A549 (cell line): Measurements from ENCODE around the gene OAS3. TPM values are rescaled to one million over a fixed set of nuclear protein-coding genes. Genes with fewer than 3 reads are reported as not detected.
A peak's percentile ranks its signal among the peaks of the same experiment; 100 is the strongest.

Experiments
- ATAC-seq, 2 experiments: fragments of 200-7000 bp in 1 of 2; fragments of >200 bp in 1 of 2; cut with Nextera tagmentation in 1 of 2; cut with Tn5 transposase in 1 of 2; 3 replicates each; pipeline versions ENCODE4 v1.8.0 to v1.9.1; 2018 to 2020; ENCODE audit warnings: mild to moderate bottlenecking in 1 of 2, moderate library complexity in 1 of 2
- CTCF ChIA-PET: fragments of 300-600 bp; sonication (Branson Sonifier 250); formaldehyde crosslinking; extraction: SDS; loops from one replicate; lab custom pipeline; 2021; ENCODE audit warnings: antibody characterized with exemption, inconsistent platforms; lab: Yijun Ruan, JAX
- POLR2A ChIA-PET: fragments of 350-600 bp; formaldehyde crosslinking; extraction: SDS; loops from one replicate; lab custom pipeline; 2021; ENCODE audit warnings: antibody characterized with exemption, inconsistent platforms; lab: Yijun Ruan, JAX
- DNase-seq, 2 experiments: peaks; one replicate each; pipeline versions ENCODE4 v3.0.0 to v3.0.0-alpha.2; 2011 to 2016; ENCODE audit warnings: low read depth in 1 of 2, low spot score in 1 of 2
- FAIRE-seq: peaks from 2 replicates; lab custom pipeline; 2011; peaks lifted over from hg19 to GRCh38; lab: Jason Lieb, UNC
- H3K27ac ChIP-seq, 2 experiments: fragments of >200 bp; sonication (Bioruptor Twin); formaldehyde crosslinking; 3 replicates each; pipeline ENCODE4 v1.5.1; 2016 to 2017
- H3K4me1 ChIP-seq: fragments of >200 bp; sonication (Bioruptor Twin); formaldehyde crosslinking; 3 replicates; pipeline ENCODE4 v1.6.1; 2016
- H3K4me2 ChIP-seq: fragments of >200 bp; sonication (Bioruptor Twin); formaldehyde crosslinking; 3 replicates; pipeline ENCODE4 v1.6.1; 2016
- H3K4me3 ChIP-seq: fragments of >200 bp; sonication (Bioruptor Twin); formaldehyde crosslinking; 3 replicates; pipeline ENCODE4 v1.5.1; 2016
- H3K9me3 ChIP-seq: fragments of >200 bp; sonication (Bioruptor Twin); formaldehyde crosslinking; 3 replicates; pipeline ENCODE4 v1.6.1; 2016
- BCL3 ChIP-seq: fragments of >200 bp; sonication (Bioruptor Twin); formaldehyde crosslinking; IDR thresholded peaks from 3 replicates; pipeline ENCODE4 v1.6.1; 2016
- CEBPB ChIP-seq, 2 experiments: fragments of >200 bp in 1 of 2; sonication (Bioruptor Twin) in 1 of 2; formaldehyde crosslinking in 1 of 2; IDR thresholded peaks; 2 replicates each; pipeline ENCODE4 v1.6.1; 2012 to 2016
- EHF ChIP-seq: fragments of 250-450 bp; sonication (Bioruptor Pico); IDR thresholded peaks from 2 replicates; pipeline ENCODE4 v1.5.0; 2020; ENCODE audit warnings: mild to moderate bottlenecking
- ESRRA ChIP-seq: fragments of 150-350 bp; IDR thresholded peaks from 2 replicates; pipeline ENCODE4 v1.6.1; 2014; ENCODE audit warnings: mild to moderate bottlenecking, low read length, borderline replicate concordance
- FOSB ChIP-seq: fragments of 250-450 bp; sonication (Bioruptor Pico); IDR thresholded peaks from 2 replicates; pipeline ENCODE4 v1.5.0; 2020; ENCODE audit warnings: mild to moderate bottlenecking, moderate library complexity
- HES2 ChIP-seq: fragments of >200 bp; sonication (Bioruptor Twin); formaldehyde crosslinking; IDR thresholded peaks from 2 replicates; pipeline ENCODE4 v1.6.1; 2016
- HOXB13 ChIP-seq: fragments of 250-450 bp; sonication (Bioruptor Pico); IDR thresholded peaks from 2 replicates; pipeline ENCODE4 v1.5.0; 2020; ENCODE audit warnings: low read depth, mild to moderate bottlenecking, moderate library complexity
- JUN ChIP-seq, 2 experiments: fragments of >200 bp; sonication (Bioruptor Twin); formaldehyde crosslinking; IDR thresholded peaks; 2 replicates in 1 of 2; 3 replicates in 1 of 2; pipeline ENCODE4 v1.6.1; 2016 to 2017
- KDM5A ChIP-seq: fragments of 200-600 bp; sonication (generic); IDR thresholded peaks from 2 replicates; pipeline ENCODE4 v1.6.1; 2016; ENCODE audit warnings: antibody characterized with exemption, mild to moderate bottlenecking
- MAX ChIP-seq: IDR thresholded peaks from 2 replicates; pipeline ENCODE4 v1.6.1; 2012
- MYC ChIP-seq: IDR thresholded peaks from 2 replicates; pipeline ENCODE4 v1.6.1; 2012; ENCODE audit warnings: mild to moderate bottlenecking, inconsistent platforms, low read length, improper control_type of control experiment, borderline replicate concordance
- NFE2L2 ChIP-seq: fragments of 150-350 bp; conservative IDR thresholded peaks from 2 replicates; pipeline ENCODE4 v1.6.1; 2014; ENCODE audit warnings: low read length
- NPAS2 ChIP-seq: fragments of 250-450 bp; sonication (Bioruptor Pico); IDR thresholded peaks from 2 replicates; pipeline ENCODE4 v1.8.0; 2022; ENCODE audit warnings: mild to moderate bottlenecking, moderate library complexity, borderline replicate concordance
- RAD21 ChIP-seq, 2 experiments: fragments of >200 bp in 1 of 2; sonication (Bioruptor Twin) in 1 of 2; formaldehyde crosslinking in 1 of 2; IDR thresholded peaks in 1 of 2; conservative IDR thresholded peaks in 1 of 2; 2 replicates in 1 of 2; 3 replicates in 1 of 2; pipeline ENCODE4 v1.6.1; 2012 to 2018; ENCODE audit warnings: inconsistent platforms in 1 of 2
- RCOR1 ChIP-seq: fragments of 150-350 bp; IDR thresholded peaks from 2 replicates; pipeline ENCODE4 v1.6.1; 2014; ENCODE audit warnings: antibody characterized with exemption, low read length, low read depth
- RNF2 ChIP-seq: fragments of 200-600 bp; sonication (generic); IDR thresholded peaks from 2 replicates; pipeline ENCODE4 v1.6.1; 2016; ENCODE audit warnings: low read depth, mild to moderate bottlenecking, antibody characterized with exemption, moderate library complexity, borderline replicate concordance
- SMC3 ChIP-seq: fragments of >200 bp; sonication (Bioruptor Twin); formaldehyde crosslinking; IDR thresholded peaks from 3 replicates; pipeline ENCODE4 v1.6.1; 2018; ENCODE audit warnings: inconsistent platforms
- SREBF2 ChIP-seq: fragments of 450-650 bp; IDR thresholded peaks from 2 replicates; pipeline ENCODE4 v1.6.1; 2014; ENCODE audit warnings: mild to moderate bottlenecking, moderate library complexity
- ZC3H11A ChIP-seq: fragments of 450-650 bp; IDR thresholded peaks from 2 replicates; pipeline ENCODE4 v1.6.1; 2014; ENCODE audit warnings: antibody characterized with exemption, mild to moderate bottlenecking
- ZFP36 ChIP-seq: fragments of 450-650 bp; IDR thresholded peaks from 2 replicates; pipeline ENCODE4 v1.6.1; 2014; ENCODE audit warnings: borderline replicate concordance; ENCODE audit not compliant: partially characterized antibody
- WGBS: methylation state at CpG from one replicate; pipeline ENCODE4 v1.1.6; 2017; ENCODE audit errors: missing lambda C conversion rate; 5-methylcytosine and 5-hydroxymethylcytosine counted together
- polyA plus RNA-seq, 4 experiments: library from polyadenylated mRNA; depleted of rRNA in 3 of 4; stranded (reverse); fragments of >200 nt; fragmentation: RNase III in 1 of 4; extraction: RNeasy Plus Mini Kit Qiagen cat#74134 plus additional on column Dnase treatment in 1 of 4; gene quantifications; 2 replicates in 3 of 4; 3 replicates in 1 of 4; pipeline ENCODE4 v1.2.3, GENCODE V29; 2011 to 2017
- TF ChIP-seq, protein P1 (sequence below): fragments of >200 bp; sonication (Bioruptor Twin); formaldehyde crosslinking; IDR thresholded peaks from 3 replicates; pipeline ENCODE4 v1.5.1; 2016

OAS3 gene
- polyA plus RNA-seq, 2 of the 4 experiments (the other 2 are of a cell fraction) = 22.7 to 36.7 TPM

DNA sequence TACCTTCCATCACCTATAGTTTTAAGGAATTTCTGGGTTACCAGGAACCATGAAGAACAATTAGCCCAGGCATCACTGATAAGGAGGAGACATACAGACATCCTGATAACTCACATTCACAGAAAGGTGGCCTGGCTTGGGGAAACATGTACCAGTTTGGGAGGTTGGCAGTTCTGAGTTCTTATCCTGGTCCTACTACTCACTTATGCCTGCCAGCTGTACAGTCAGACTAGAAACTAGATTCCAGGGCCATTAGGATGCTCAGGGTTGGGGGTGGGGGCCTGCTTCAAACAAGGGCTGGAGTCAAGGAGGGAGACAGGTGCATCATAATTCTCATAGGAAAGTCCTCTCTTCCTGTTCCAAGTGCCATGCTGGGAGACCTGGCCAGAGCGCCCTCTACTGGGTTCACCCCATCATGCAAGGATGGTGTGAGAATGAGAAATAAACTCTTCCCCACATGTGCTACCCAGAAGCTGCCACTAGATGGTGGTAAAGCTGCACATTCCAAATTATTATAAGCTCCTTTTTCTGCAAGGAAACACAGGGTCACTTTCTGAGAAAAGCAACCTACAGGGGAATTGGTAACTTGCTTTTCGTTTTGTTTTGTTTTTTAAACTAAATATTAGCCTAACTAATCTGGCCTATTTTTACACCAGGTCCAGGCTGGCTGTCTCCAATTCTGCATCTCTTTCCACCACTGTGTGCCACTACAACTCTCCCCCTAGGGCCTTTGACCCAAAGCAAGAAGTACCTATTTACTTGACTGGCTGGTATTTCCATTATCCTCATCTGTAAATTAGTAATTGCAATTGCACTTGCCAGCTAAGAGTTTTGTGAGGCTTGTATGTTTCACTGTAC is 54.5 kb downstream of the OAS3 start:
- CTCF ChIA-PET = interaction anchor here (0.6 to 3.5 kb wide), 44 partner anchors 9 to 519 kb away, joined by 3 to 33 read pairs (median 4); partner anchors contain the start of genes DTX1, OAS2 and RASAL1
- H3K9me3 ChIP-seq = peaks cover 6% of the 10 kb centered on the region
- DNase-seq (peak; percentile 75 to 77), ATAC-seq (peak; percentile 69 to 87; a peak in 4 of 6 replicates), FAIRE-seq (no peak)
- no peaks in the 10 kb centered on the region for H3K4me1 ChIP-seq
- TF ChIP-seq SMC3 (peak; percentile 70), RNF2 (no peak), MAX (peak; percentile 52; the same call in 1 of the 2 replicates), HES2 (no peak), RAD21 (conservative IDR thresholded peaks at IDR 0.05 in 1 of 2, IDR thresholded peaks at IDR 0.05 in 1 of 2) (peak; percentile 81 to 92)
- TF ChIP-seq, protein P1, sequence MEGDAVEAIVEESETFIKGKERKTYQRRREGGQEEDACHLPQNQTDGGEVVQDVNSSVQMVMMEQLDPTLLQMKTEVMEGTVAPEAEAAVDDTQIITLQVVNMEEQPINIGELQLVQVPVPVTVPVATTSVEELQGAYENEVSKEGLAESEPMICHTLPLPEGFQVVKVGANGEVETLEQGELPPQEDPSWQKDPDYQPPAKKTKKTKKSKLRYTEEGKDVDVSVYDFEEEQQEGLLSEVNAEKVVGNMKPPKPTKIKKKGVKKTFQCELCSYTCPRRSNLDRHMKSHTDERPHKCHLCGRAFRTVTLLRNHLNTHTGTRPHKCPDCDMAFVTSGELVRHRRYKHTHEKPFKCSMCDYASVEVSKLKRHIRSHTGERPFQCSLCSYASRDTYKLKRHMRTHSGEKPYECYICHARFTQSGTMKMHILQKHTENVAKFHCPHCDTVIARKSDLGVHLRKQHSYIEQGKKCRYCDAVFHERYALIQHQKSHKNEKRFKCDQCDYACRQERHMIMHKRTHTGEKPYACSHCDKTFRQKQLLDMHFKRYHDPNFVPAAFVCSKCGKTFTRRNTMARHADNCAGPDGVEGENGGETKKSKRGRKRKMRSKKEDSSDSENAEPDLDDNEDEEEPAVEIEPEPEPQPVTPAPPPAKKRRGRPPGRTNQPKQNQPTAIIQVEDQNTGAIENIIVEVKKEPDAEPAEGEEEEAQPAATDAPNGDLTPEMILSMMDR = peak; percentile 81
- no peak overlapping the region for H3K4me2 ChIP-seq
- no peak overlapping the region for H3K27ac ChIP-seq
- POLR2A ChIA-PET = interaction anchor here (1.0 kb wide), 1 partner anchor 161 kb away, joined by 3 read pairs; no protein-coding TSS in a partner anchor
- no peak overlapping the region for H3K4me3 ChIP-seq
- 0% methylated on average over 2 of the region's 2 CpGs for WGBS

GRCh38 chr12:112995008-112995407 is 56.7 kb downstream of the OAS3 start:
- ChIA-PET POLR2A (no interaction called here), CTCF (interaction anchor here (1.1 to 3.5 kb wide), 5 partner anchors 12 to 158 kb away, joined by 3 to 33 read pairs (median 6); no protein-coding TSS in a partner anchor)
- FAIRE-seq (no peak), ATAC-seq (no peak), DNase-seq (no peak)
- no peak overlapping the region for H3K27ac ChIP-seq
- no peaks in the 10 kb centered on the region for H3K4me1 ChIP-seq
- no peak overlapping the region for H3K4me3 ChIP-seq
- peaks cover 6% of the 10 kb centered on the region for H3K9me3 ChIP-seq
- TF ChIP-seq SREBF2 = no peak
- no peak for TF ChIP-seq MAX
- TF ChIP-seq CEBPB (IDR thresholded peaks at IDR 0.05) = no peak
- TF ChIP-seq JUN (IDR thresholded peaks at IDR 0.05) = no peak
- TF ChIP-seq HOXB13 (CRISPR knock-in tag) = no peak
- TF ChIP-seq NPAS2 = no peak
- TF ChIP-seq KDM5A = no peak
- TF ChIP-seq BCL3 = no peak
- no peak for TF ChIP-seq ESRRA
- TF ChIP-seq MYC = no peak
- TF ChIP-seq NFE2L2 = no peak
- no peak for TF ChIP-seq RNF2
- TF ChIP-seq ZC3H11A = no peak
- 37% methylated on average over 5 of the region's 5 CpGs for WGBS
- H3K4me2 ChIP-seq = no peak overlapping the region

DNA sequence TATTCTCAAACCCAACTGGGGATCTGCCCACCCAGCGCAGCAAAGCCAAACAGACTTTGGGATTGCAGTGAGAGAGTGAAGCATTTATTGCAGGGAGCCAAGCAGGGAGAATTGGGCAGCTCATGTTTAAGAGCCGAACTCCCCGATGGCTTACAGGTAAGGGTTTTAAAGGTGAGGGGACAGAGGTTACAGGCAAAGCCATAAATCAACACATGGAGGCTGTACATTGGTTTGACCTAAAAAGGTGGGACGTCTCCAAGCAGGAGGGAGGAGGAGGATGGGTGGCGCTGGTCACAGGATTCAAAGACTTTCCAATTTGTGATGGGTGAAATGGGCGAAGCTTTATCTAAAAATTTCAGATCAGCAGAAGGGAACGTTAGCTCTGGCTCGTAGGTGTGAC is 58.2 kb downstream of the OAS3 start:
- no peak for ATAC-seq
- POLR2A ChIA-PET = interaction anchor here (0.6 kb wide), 1 partner anchor 22 kb away, joined by 3 read pairs; no protein-coding TSS in a partner anchor

More for the DNA sequence above, 58.2 kb downstream of the OAS3 start:
- H3K27ac ChIP-seq = no peak overlapping the region
- TF ChIP-seq EHF (CRISPR knock-in tag) (no peak), RCOR1 (no peak), ZFP36 (no peak), NFE2L2 (no peak), FOSB (no peak), KDM5A (no peak), HES2 (no peak)
- TF ChIP-seq, all 56 proteins: peak for 0
- Histone ChIP-seq H3K4me1 (no peaks in the 10 kb centered on the region), H3K9me3 (peaks cover 6% of the 10 kb centered on the region), H3K4me2 (no peak overlapping the region), H3K4me3 (no peak overlapping the region)
- no peak for DNase-seq
- CTCF ChIA-PET = interaction anchor here (1.3 kb wide), 1 partner anchor 11 kb away, joined by 3 read pairs; no protein-coding TSS in a partner anchor
- WGBS = 36% methylated on average over 8 of the region's 8 CpGs
- no peak for FAIRE-seq
